ENCODE measurements around the gene WDR47.

- TF ChIP-seq CTCF (IDR thresholded peaks at IDR 0.05) (no peak), POLR2A (IDR thresholded peaks at IDR 0.05) (no peak)
Observed at GRCh38 chr1:109056064-109056463, 14.2 kb upstream of the WDR47 start.
